ENCODE results near the gene PNPLA5. TPM values are rescaled to one million over a fixed set of nuclear protein-coding genes. Genes with fewer than 3 reads are reported as not detected.
A peak's percentile ranks its signal among the peaks of the same experiment; 100 is the strongest.

Gene PNPLA5
- total RNA-seq, 1 experiment from 2014 or later = 5.5 TPM

- no peaks in the 10 kb centered on the region for H3K4me1 ChIP-seq (ENCODE audit: insufficient read depth, low read length)
- no peak overlapping the region for H3T11ph ChIP-seq (ENCODE audit: low read length)
- H3K79me1 ChIP-seq (ENCODE audit: insufficient read depth, low read depth, low read length, poor library complexity, severe bottlenecking) = peaks cover 4% of the 10 kb centered on the region
- H3K18ac ChIP-seq (ENCODE audit: insufficient read length, low read depth, low read length) = peak overlapping the region; percentile 9
- H3K4ac ChIP-seq (ENCODE audit: low read depth, low read length) = no peak overlapping the region
- H3K9ac ChIP-seq (ENCODE audit: extremely low read depth, insufficient read length, low read length) = no peak overlapping the region
- Mint-ChIP-seq H3K4me3 (no peak overlapping the region), H3K36me3 (ENCODE audit: insufficient read depth in 1 of 3, low read depth in 3 of 3) (peaks cover 0 to 4% (median 1%) of the 10 kb centered on the region in 3 experiments; a peak in 1 of 7 replicates), H3K27me3 (ENCODE audit: low read depth) (peaks cover 2% of the 10 kb centered on the region; the same call in 1 of the 2 replicates), H3K4me1 (peaks cover 33 to 40% of the 10 kb centered on the region in 2 experiments), H3K27ac (peak overlapping the region; percentile 86 to 96 (median 88); a peak in 5 of 7 replicates), H3K9me3 (no peaks in the 10 kb centered on the region)
- no peak overlapping the region for H2BK20ac ChIP-seq (ENCODE audit: low read depth, low read length, poor library complexity, severe bottlenecking)
- no CpG with 5 or more reads among the region's 31 CpGs for WGBS (ENCODE audit: extremely low coverage, insufficient read length, low lambda C conversion rate)
- H3K27me3 ChIP-seq (ENCODE audit: insufficient read depth, low read length) = no peaks in the 10 kb centered on the region
- H2AFZ ChIP-seq (ENCODE audit: low read length) = no peak overlapping the region
- no peak overlapping the region for H2BK15ac ChIP-seq (ENCODE audit: low read depth, low read length)
- no peak overlapping the region for H4K8ac ChIP-seq (replicated peaks; ENCODE audit: insufficient read length, low read depth, low read length)
- no peak overlapping the region for H4K91ac ChIP-seq (ENCODE audit: insufficient read length, low read depth, low read length)
- H3K23me2 ChIP-seq (ENCODE audit: insufficient read length, low read depth, low read length, poor library complexity, severe bottlenecking) = no peaks in the 10 kb centered on the region
- DNase-seq = no peak
- no peak overlapping the region for H3K56ac ChIP-seq (ENCODE audit: insufficient read length, low read depth, low read length)
- no peak overlapping the region for H3K27ac ChIP-seq (ENCODE audit: insufficient read length, low read depth, low read length)
- no peak overlapping the region for H3K23ac ChIP-seq (ENCODE audit: insufficient read length, low read depth, low read length)
- H3K79me2 ChIP-seq (ENCODE audit: insufficient read depth, low read length) = peaks cover 8% of the 10 kb centered on the region; the same call in 1 of the 2 replicates
- H4K20me1 ChIP-seq (ENCODE audit: control insufficient read depth, insufficient read depth, insufficient read length) = no peaks in the 10 kb centered on the region
- H2BK120ac ChIP-seq (ENCODE audit: low read depth, low read length, poor library complexity, severe bottlenecking) = no peak overlapping the region
- H3K4me2 ChIP-seq (ENCODE audit: insufficient read depth, insufficient read length, low read length) = no peak overlapping the region
- no peak overlapping the region for H2BK12ac ChIP-seq (ENCODE audit: insufficient read length, low read depth, low read length)
- H2AK5ac ChIP-seq (ENCODE audit: insufficient read length, low read length) = no peak overlapping the region
- H2BK5ac ChIP-seq (ENCODE audit: insufficient read length, low read length) = no peak overlapping the region
- no peak for TF ChIP-seq CTCF (conservative IDR thresholded peaks at IDR 0.05)
- H4K5ac ChIP-seq (ENCODE audit: insufficient read length, low read depth, low read length) = no peak overlapping the region
- H3K9me3 ChIP-seq (ENCODE audit: control insufficient read depth, low read depth, low read length) = no peaks in the 10 kb centered on the region
- peak overlapping the region; percentile 40; the same call in 1 of the 2 replicates for H3K14ac ChIP-seq (ENCODE audit: insufficient read depth, low read length)
Measured at GRCh38 chr22:43844560-43845545, 47.0 kb downstream of the PNPLA5 start.

Measured in H9 (cell line).